BLaER1 (cell line): ENCODE results near the gene SPINK1.

Source experiments
- H3K27ac ChIP-seq: shearing (Covaris generic); formaldehyde crosslinking; 2 replicates; pipeline ENCODE4 v1.8.1; 2022
- H3K27me3 ChIP-seq: shearing (Covaris generic); formaldehyde crosslinking; 2 replicates; pipeline ENCODE4 v1.8.1; 2022
- H3K36me3 ChIP-seq: shearing (Covaris generic); formaldehyde crosslinking; 2 replicates; pipeline ENCODE4 v1.8.1; 2022
- H3K4me1 ChIP-seq: shearing (Covaris generic); formaldehyde crosslinking; 2 replicates; pipeline ENCODE4 v1.8.1; 2022
- H3K4me2 ChIP-seq: shearing (Covaris generic); formaldehyde crosslinking; 2 replicates; pipeline ENCODE4 v1.8.1; 2022
- H3K4me3 ChIP-seq: shearing (Covaris generic); formaldehyde crosslinking; 2 replicates; pipeline ENCODE4 v1.8.1; 2022
- H3K9ac ChIP-seq: shearing (Covaris generic); formaldehyde crosslinking; 2 replicates; pipeline ENCODE4 v1.8.1; 2022
- H3K9me3 ChIP-seq: shearing (Covaris generic); formaldehyde crosslinking; 2 replicates; pipeline ENCODE4 v1.8.1; 2022
- H4K20me1 ChIP-seq: shearing (Covaris generic); formaldehyde crosslinking; 2 replicates; pipeline ENCODE4 v1.8.1; 2022
- Cebpa-rat ChIP-seq: shearing (Covaris generic); IDR thresholded peaks from 2 replicates; pipeline ENCODE4 v1.8.1; 2022

Gene SPINK1

GRCh38 chr5:147854331-147854730 lies 22.9 kb upstream of the SPINK1 start:
- Histone ChIP-seq H3K27me3 (no peaks in the 10 kb centered on the region), H3K4me3 (no peak overlapping the region), H4K20me1 (no peaks in the 10 kb centered on the region), H3K9ac (no peak overlapping the region), H3K4me1 (0 out of 2 replicates have a peak, but pooled peaks cover 5% of the 10 kb centered on the region), H3K36me3 (no peaks in the 10 kb centered on the region), H3K27ac (no peak overlapping the region), H3K9me3 (no peaks in the 10 kb centered on the region), H3K4me2 (no peak overlapping the region)
- TF ChIP-seq Cebpa-rat = no peak

- Histone ChIP-seq H3K27ac (no peak overlapping the region), H3K4me3 (no peak overlapping the region), H4K20me1 (no peaks in the 10 kb centered on the region)
Observed at GRCh38 chr5:147853372-147853987, 22.0 kb upstream of the SPINK1 start.

GRCh38 chr5:147852365-147852764 lies 20.9 kb upstream of the SPINK1 start:
- Histone ChIP-seq H3K9ac (no peak overlapping the region), H4K20me1 (no peaks in the 10 kb centered on the region), H3K27me3 (no peaks in the 10 kb centered on the region), H3K36me3 (no peaks in the 10 kb centered on the region), H3K9me3 (no peaks in the 10 kb centered on the region), H3K4me2 (no peak overlapping the region), H3K4me1 (0 out of 2 replicates have a peak, but pooled peaks cover 5% of the 10 kb centered on the region), H3K4me3 (no peak overlapping the region), H3K27ac (no peak overlapping the region)
- TF ChIP-seq Cebpa-rat = no peak

More at GRCh38 chr5:147853372-147853987, 22.0 kb upstream of the SPINK1 start:
- no peak for TF ChIP-seq Cebpa-rat
- no peaks in the 10 kb centered on the region for H3K27me3 ChIP-seq
- H3K4me2 ChIP-seq = no peak overlapping the region
- H3K36me3 ChIP-seq = no peaks in the 10 kb centered on the region
- no peaks in the 10 kb centered on the region for H3K9me3 ChIP-seq
- no peak overlapping the region for H3K9ac ChIP-seq
- 0 out of 2 replicates have a peak, but pooled peaks cover 5% of the 10 kb centered on the region for H3K4me1 ChIP-seq

GRCh38 chr5:147851578-147851977 lies 20.1 kb upstream of the SPINK1 start:
- H3K27me3 ChIP-seq = no peaks in the 10 kb centered on the region
- no peak overlapping the region for H3K4me3 ChIP-seq
- TF ChIP-seq Cebpa-rat = no peak
- H3K9me3 ChIP-seq = no peaks in the 10 kb centered on the region
- H3K27ac ChIP-seq = no peak overlapping the region
- H3K36me3 ChIP-seq = no peaks in the 10 kb centered on the region
- no peak overlapping the region for H3K4me2 ChIP-seq
- H4K20me1 ChIP-seq = no peaks in the 10 kb centered on the region
- 0 out of 2 replicates have a peak, but pooled peaks cover 5% of the 10 kb centered on the region for H3K4me1 ChIP-seq
- no peak overlapping the region for H3K9ac ChIP-seq

GRCh38 chr5:147849226-147849625 lies 17.8 kb upstream of the SPINK1 start:
- Histone ChIP-seq H3K27ac (no peak overlapping the region), H3K27me3 (no peaks in the 10 kb centered on the region), H3K4me2 (no peak overlapping the region), H3K36me3 (no peaks in the 10 kb centered on the region), H3K9ac (no peak overlapping the region), H3K4me3 (no peak overlapping the region), H4K20me1 (no peaks in the 10 kb centered on the region), H3K9me3 (no peaks in the 10 kb centered on the region), H3K4me1 (0 out of 2 replicates have a peak, but pooled peaks cover 5% of the 10 kb centered on the region)
- no peak for TF ChIP-seq Cebpa-rat

GRCh38 chr5:147845618-147846017 lies 14.1 kb upstream of the SPINK1 start:
- H3K4me3 ChIP-seq = no peak overlapping the region
- H3K4me1 ChIP-seq = no peaks in the 10 kb centered on the region
- H3K9me3 ChIP-seq = no peaks in the 10 kb centered on the region
- H4K20me1 ChIP-seq = no peaks in the 10 kb centered on the region
- H3K36me3 ChIP-seq = no peaks in the 10 kb centered on the region
- no peak overlapping the region for H3K4me2 ChIP-seq
- no peak overlapping the region for H3K9ac ChIP-seq
- H3K27ac ChIP-seq = no peak overlapping the region
- no peaks in the 10 kb centered on the region for H3K27me3 ChIP-seq
- TF ChIP-seq Cebpa-rat = no peak

- Histone ChIP-seq H4K20me1 (no peaks in the 10 kb centered on the region), H3K36me3 (no peaks in the 10 kb centered on the region), H3K9me3 (no peaks in the 10 kb centered on the region), H3K9ac (no peak overlapping the region), H3K4me1 (no peaks in the 10 kb centered on the region), H3K4me2 (no peak overlapping the region), H3K4me3 (no peak overlapping the region), H3K27me3 (no peaks in the 10 kb centered on the region), H3K27ac (no peak overlapping the region)
- no peak for TF ChIP-seq Cebpa-rat
Observed at GRCh38 chr5:147844846-147845245, 13.4 kb upstream of the SPINK1 start.

- no peaks in the 10 kb centered on the region for H3K27me3 ChIP-seq
- no peak overlapping the region for H3K4me3 ChIP-seq
- no peaks in the 10 kb centered on the region for H4K20me1 ChIP-seq
- no peaks in the 10 kb centered on the region for H3K9me3 ChIP-seq
- H3K9ac ChIP-seq = no peak overlapping the region
- no peaks in the 10 kb centered on the region for H3K36me3 ChIP-seq
- TF ChIP-seq Cebpa-rat = no peak
- no peak overlapping the region for H3K4me2 ChIP-seq
- H3K4me1 ChIP-seq = no peaks in the 10 kb centered on the region
- H3K27ac ChIP-seq = no peak overlapping the region
Observed at GRCh38 chr5:147842869-147843268, 11.4 kb upstream of the SPINK1 start.

GRCh38 chr5:147836439-147836838 lies 5.0 kb upstream of the SPINK1 start:
- H3K4me2 ChIP-seq = no peak overlapping the region
- no peaks in the 10 kb centered on the region for H4K20me1 ChIP-seq

GRCh38 chr5:147835386-147835798 lies 3.9 kb upstream of the SPINK1 start:
- Histone ChIP-seq H3K4me1 (no peaks in the 10 kb centered on the region), H4K20me1 (no peaks in the 10 kb centered on the region), H3K36me3 (no peaks in the 10 kb centered on the region), H3K4me2 (no peak overlapping the region), H3K9me3 (no peaks in the 10 kb centered on the region), H3K4me3 (no peak overlapping the region), H3K9ac (no peak overlapping the region), H3K27ac (no peak overlapping the region), H3K27me3 (no peaks in the 10 kb centered on the region)
- TF ChIP-seq Cebpa-rat = no peak

More at GRCh38 chr5:147836439-147836838, 5.0 kb upstream of the SPINK1 start:
- no peaks in the 10 kb centered on the region for H3K4me1 ChIP-seq
- H3K27me3 ChIP-seq = no peaks in the 10 kb centered on the region
- H3K36me3 ChIP-seq = no peaks in the 10 kb centered on the region
- H3K9ac ChIP-seq = no peak overlapping the region
- TF ChIP-seq Cebpa-rat = no peak
- no peak overlapping the region for H3K4me3 ChIP-seq
- H3K27ac ChIP-seq = no peak overlapping the region
- H3K9me3 ChIP-seq = no peaks in the 10 kb centered on the region

- Histone ChIP-seq H4K20me1 (no peaks in the 10 kb centered on the region), H3K4me1 (no peaks in the 10 kb centered on the region), H3K36me3 (no peaks in the 10 kb centered on the region), H3K27ac (no peak overlapping the region), H3K4me2 (no peak overlapping the region), H3K9me3 (no peaks in the 10 kb centered on the region), H3K4me3 (no peak overlapping the region), H3K27me3 (no peaks in the 10 kb centered on the region), H3K9ac (no peak overlapping the region)
- no peak for TF ChIP-seq Cebpa-rat
Observed at GRCh38 chr5:147832541-147832940, 1.1 kb upstream of the SPINK1 start.
